HG03066 (cell line): Measurements from ENCODE around the gene MAGEC2.

Experiments
- ATAC-seq: cut with Tn5 transposase; IDR thresholded peaks from one replicate; pipeline ENCODE4 v1.9.1; 2021; ENCODE audit warnings: low read depth; ENCODE audit not compliant: unreplicated experiment

The MAGEC2 gene, protein sequence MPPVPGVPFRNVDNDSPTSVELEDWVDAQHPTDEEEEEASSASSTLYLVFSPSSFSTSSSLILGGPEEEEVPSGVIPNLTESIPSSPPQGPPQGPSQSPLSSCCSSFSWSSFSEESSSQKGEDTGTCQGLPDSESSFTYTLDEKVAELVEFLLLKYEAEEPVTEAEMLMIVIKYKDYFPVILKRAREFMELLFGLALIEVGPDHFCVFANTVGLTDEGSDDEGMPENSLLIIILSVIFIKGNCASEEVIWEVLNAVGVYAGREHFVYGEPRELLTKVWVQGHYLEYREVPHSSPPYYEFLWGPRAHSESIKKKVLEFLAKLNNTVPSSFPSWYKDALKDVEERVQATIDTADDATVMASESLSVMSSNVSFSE

DNA sequence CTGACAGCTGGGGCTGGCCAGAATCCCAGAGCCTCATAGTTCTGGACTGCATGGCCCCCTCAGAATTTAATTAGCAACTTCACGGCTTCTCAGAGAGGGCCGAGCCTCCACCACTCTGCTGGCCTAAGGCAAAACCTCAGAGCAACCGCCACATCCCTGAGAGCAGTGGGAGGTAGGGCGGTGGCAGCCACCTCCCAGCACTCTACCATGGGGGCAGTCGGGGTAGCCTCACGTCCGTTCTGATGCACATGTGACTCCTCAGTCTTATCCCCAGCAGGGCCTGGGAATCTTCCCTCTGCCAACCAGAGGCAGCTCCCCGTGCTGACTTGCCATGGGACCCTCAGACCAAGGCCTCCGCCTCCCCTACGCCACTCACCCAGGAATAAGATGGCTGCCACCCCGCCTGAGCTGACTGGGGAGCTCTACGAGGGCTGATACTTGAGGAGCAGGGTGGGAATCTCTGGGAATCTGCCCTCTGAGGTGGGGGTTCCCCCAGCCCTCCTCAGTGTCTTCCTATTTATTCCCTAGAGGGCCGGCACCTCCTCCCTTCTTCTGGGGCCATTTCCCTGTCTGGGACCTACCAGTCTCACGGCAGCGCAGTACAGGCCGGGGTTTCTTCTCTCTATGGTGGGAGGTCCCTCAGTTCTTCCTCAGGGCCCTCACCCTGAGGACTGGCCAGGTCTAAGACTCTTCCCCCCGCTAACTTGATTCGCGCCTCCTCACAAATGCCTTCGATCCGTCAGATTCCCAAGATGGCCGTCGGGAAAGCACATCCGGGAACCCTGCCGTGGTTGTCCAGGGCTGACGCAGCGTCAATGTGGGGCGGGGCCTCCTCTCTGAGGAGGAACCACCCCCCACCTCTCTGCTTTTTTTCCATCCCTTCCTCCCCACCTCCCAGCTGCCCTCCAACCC lies at the start of gene MAGEC2:
MAGEC2 (minus strand) TSS at position 769 of the 912 bp plus-strand sequence. CDS start 1,303 bp downstream, outside the sequence.
- no peak for ATAC-seq

DNA sequence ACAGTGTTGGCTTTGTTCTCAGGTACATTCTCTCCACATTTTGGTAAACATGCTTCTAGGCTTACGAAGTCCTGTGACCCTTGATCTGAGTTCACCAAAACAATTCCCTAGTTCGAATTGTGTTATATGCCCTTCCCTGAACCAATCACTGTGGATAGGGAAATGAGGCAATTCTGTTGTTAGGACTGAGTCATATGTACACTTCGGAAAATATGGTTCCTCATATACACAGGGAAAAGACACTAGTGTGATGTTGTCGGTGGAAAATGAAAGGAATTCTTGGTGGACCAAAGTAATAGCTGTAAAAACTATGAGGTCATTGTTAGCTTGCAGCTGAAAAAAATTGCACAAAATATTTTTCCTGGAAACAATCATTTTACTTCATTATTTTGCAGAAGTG lies 46.6 kb upstream of the MAGEC2 start:
- no peak for ATAC-seq

DNA sequence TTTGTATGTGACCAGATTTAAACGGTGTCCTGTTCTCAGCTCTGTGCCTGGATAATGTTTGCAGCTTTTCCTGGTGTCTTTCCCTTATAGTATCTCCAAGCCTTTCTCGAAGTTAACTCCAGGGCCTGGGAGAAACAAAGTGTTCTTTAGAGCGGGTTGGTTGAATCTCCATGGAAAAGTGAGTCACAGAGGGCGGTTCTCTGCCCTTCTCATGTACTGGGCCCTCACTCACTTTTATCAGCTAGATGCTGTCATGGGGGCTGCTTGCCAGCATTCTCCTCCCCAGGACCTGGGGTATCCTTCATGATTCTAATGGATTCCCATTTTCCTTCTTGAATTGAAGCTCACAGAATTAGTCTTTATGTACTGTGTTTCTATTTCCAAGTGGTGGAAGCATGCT lies 46.1 kb upstream of the MAGEC2 start:
- ATAC-seq = no peak

DNA sequence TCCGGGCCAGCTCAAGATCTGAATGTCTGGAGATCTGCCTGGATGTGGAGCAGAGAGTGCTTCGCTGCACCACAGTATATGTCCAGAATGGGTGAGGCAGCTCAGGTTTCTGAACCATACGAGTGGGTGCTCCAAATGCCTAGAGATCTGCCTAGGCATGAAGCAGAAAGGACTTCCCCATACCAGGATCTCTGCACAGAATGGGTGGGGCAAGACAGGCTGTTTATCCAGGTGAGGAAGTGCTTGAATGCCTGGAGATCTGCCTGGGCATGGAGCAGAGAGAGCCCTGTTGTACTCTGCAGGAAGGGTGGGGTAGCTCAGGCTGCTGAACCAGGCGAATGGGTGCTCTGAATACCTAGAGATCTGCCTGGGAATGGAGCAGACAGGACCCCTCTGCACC lies 45.4 kb upstream of the MAGEC2 start:
- no peak for ATAC-seq

GRCh38 chrX:142249721-142250120 lies 44.6 kb upstream of the MAGEC2 start:
- ATAC-seq = no peak

GRCh38 chrX:142244568-142244967 lies 39.5 kb upstream of the MAGEC2 start:
- ATAC-seq = no peak

DNA sequence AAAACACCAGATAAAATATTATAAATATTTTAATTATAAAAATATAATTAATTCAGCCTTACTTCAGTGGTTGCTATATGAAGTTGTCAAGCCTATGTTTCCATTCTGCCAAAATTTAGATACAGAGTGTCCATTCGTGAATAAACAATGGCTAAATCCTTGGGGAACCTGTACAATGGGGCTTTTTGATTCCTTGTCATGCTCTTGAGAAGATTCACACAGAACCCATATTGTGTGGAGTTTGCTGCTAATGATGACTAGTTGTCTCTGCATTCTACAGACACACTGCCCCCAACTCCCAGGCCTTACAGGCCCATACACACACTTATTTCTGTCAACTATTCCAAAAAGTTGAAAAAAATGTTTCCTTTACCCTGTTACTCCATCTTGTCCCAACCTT lies 33.4 kb upstream of the MAGEC2 start:
- no peak for ATAC-seq

GRCh38 chrX:142233400-142233799 lies 28.3 kb upstream of the MAGEC2 start:
- no peak for ATAC-seq

- no peak for ATAC-seq
Measured at GRCh38 chrX:142214081-142214480, 9.0 kb upstream of the MAGEC2 start.

- no peak for ATAC-seq
Measured at GRCh38 chrX:142201113-142201512, 4.0 kb downstream of the MAGEC2 start.

GRCh38 chrX:142186103-142186502 lies 19.0 kb downstream of the MAGEC2 start:
- no peak for ATAC-seq

DNA sequence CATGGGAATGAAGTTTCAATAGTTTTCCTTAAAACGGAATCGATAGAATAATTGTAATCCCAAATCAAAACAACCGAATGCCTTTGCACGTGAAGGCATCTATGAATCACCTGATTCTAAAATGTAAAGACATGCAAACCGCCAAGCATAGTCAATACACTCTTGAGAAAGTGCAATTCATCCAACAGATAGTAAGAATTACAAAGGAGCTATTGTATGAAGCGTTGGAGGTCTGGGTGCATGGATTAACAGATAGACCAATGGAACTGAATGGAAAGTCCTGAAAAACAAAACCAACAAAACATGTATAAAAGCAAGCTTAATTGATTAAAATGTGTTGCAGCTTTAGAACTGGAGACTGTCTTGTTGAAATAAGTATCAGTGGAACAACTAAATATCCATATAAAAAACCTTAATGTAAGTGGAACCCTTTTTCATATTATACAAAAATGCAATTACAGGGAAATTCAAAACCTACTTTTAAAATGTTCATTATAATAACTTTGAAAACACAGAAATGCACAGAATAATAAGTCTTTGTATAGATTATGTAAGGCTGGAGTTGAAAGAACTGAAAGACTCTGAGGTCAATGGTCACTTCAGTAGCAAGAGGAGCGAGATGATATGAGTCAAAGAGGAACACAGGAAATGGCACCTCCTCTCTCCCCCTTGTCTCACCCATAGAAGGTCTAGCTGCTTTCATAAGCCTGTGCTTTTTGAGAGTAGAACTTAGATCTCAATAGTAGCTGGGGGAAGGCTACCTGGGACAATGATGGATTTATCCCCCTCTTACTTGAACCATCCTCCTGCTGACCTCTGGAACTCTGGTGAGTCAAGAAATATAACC lies 20.1 kb downstream of the MAGEC2 start:
- no peak for ATAC-seq

- ATAC-seq = no peak
Measured at GRCh38 chrX:142156567-142156966, 48.5 kb downstream of the MAGEC2 start.
